DOHH2 (cell line): ENCODE results near the gene LAMA2.

Experiments
- H3F3A ChIP-seq: fragments of 200-600 bp; sonication (generic), shearing (Covaris generic); 2 replicates; pipeline ENCODE4 v1.6.0; 2016; ENCODE audit warnings: antibody characterized with exemption, mild to moderate bottlenecking; ENCODE audit not compliant: control insufficient read depth, insufficient read depth
- H3K27ac ChIP-seq: fragments of 200-600 bp; sonication (generic); 2 replicates; pipeline ENCODE4 v1.5.1; 2014; ENCODE audit warnings: low read depth, mild to moderate bottlenecking, low read length, moderate library complexity
- H3K27me3 ChIP-seq: fragments of 200-600 bp; sonication (generic); 2 replicates; pipeline ENCODE4 v1.6.1; 2014; ENCODE audit warnings: mild to moderate bottlenecking, low read length, mixed read lengths; ENCODE audit not compliant: control insufficient read depth
- H3K36me3 ChIP-seq: fragments of 200-600 bp; sonication (generic); 2 replicates; pipeline ENCODE4 v1.6.1; 2014; ENCODE audit warnings: mild to moderate bottlenecking, low read length, moderate library complexity, mixed read lengths; ENCODE audit not compliant: control insufficient read depth
- H3K4me1 ChIP-seq: fragments of 200-600 bp; sonication (generic); 2 replicates; pipeline ENCODE4 v1.6.1; 2014; ENCODE audit warnings: mild to moderate bottlenecking, low read length, mixed read lengths; ENCODE audit not compliant: control insufficient read depth
- H3K4me2 ChIP-seq: fragments of 200-600 bp; sonication (generic); 2 replicates; pipeline ENCODE4 v1.6.0; 2014; ENCODE audit warnings: mild to moderate bottlenecking, low read length, moderate library complexity
- H3K4me3 ChIP-seq: fragments of 200-600 bp; sonication (generic); 2 replicates; pipeline ENCODE4 v1.5.1; 2014; ENCODE audit warnings: mild to moderate bottlenecking, low read length, mixed read lengths
- H3K79me2 ChIP-seq: fragments of 200-600 bp; sonication (generic); 2 replicates; pipeline ENCODE4 v1.6.1; 2014; ENCODE audit warnings: mild to moderate bottlenecking, low read length, mixed read lengths; ENCODE audit not compliant: control insufficient read depth
- H3K9me2 ChIP-seq: fragments of 200-600 bp; sonication (generic); replicated peaks from 2 replicates; pipeline ENCODE4 v1.6.1; 2014; ENCODE audit warnings: mild to moderate bottlenecking, low read length, mixed read lengths; ENCODE audit not compliant: control insufficient read depth
- H3K9me3 ChIP-seq: fragments of 200-600 bp; sonication (generic); 2 replicates; pipeline ENCODE4 v1.6.1; 2014; ENCODE audit warnings: antibody characterized with exemption, low read length, mixed read lengths; ENCODE audit not compliant: control insufficient read depth, insufficient read depth
- H4K20me1 ChIP-seq: fragments of 200-600 bp; sonication (generic); 2 replicates; pipeline ENCODE4 v1.6.0; 2014; ENCODE audit warnings: low read depth, mild to moderate bottlenecking, antibody characterized with exemption, low read length, moderate library complexity; ENCODE audit not compliant: control insufficient read depth, insufficient read depth
- EZH2phosphoT487 ChIP-seq: fragments of 200-600 bp; sonication (generic); IDR thresholded peaks from 2 replicates; pipeline ENCODE4 v1.6.1; 2017; ENCODE audit warnings: borderline replicate concordance, mild to moderate bottlenecking, antibody characterized with exemption, low read length, moderate library complexity, mixed read lengths
- TF ChIP-seq, protein P1 (sequence below): fragments of 200-600 bp; sonication (generic); IDR thresholded peaks from one replicate; pipeline ENCODE4 v1.5.1; 2014; ENCODE audit warnings: antibody characterized with exemption, mild to moderate bottlenecking, low read depth, low read length; ENCODE audit not compliant: poor library complexity, severe bottlenecking

LAMA2 gene

DNA sequence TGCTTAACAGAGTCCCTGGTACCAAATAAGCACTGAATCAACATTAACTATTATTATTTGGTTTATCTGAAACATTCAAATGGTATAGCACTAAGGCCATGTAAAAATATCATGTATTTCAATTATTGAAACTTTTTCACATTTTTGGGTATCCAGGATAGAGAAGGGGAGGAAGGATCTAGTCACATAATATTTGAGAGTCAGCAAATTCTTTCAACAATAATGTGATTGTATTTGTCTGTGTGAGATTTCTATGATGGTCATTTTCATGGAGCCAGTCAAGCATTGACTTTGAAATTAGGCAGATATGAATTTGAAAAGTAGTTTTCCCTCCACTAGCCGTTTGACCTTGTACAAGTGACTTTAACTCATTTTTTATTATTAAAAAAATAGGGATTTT lies 67.9 kb downstream of the LAMA2 start:
- no peak overlapping the region for H3K4me2 ChIP-seq
- H3K4me1 ChIP-seq: no peaks in the 10 kb centered on the region
- H3K9me2 ChIP-seq: no peaks in the 10 kb centered on the region
- no peak for TF ChIP-seq EZH2phosphoT487
- TF ChIP-seq, protein P1, sequence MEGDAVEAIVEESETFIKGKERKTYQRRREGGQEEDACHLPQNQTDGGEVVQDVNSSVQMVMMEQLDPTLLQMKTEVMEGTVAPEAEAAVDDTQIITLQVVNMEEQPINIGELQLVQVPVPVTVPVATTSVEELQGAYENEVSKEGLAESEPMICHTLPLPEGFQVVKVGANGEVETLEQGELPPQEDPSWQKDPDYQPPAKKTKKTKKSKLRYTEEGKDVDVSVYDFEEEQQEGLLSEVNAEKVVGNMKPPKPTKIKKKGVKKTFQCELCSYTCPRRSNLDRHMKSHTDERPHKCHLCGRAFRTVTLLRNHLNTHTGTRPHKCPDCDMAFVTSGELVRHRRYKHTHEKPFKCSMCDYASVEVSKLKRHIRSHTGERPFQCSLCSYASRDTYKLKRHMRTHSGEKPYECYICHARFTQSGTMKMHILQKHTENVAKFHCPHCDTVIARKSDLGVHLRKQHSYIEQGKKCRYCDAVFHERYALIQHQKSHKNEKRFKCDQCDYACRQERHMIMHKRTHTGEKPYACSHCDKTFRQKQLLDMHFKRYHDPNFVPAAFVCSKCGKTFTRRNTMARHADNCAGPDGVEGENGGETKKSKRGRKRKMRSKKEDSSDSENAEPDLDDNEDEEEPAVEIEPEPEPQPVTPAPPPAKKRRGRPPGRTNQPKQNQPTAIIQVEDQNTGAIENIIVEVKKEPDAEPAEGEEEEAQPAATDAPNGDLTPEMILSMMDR: no peak
- no peaks in the 10 kb centered on the region for H4K20me1 ChIP-seq
- H3K9me3 ChIP-seq: no peaks in the 10 kb centered on the region
- no peaks in the 10 kb centered on the region for H3K36me3 ChIP-seq
- no peaks in the 10 kb centered on the region for H3K79me2 ChIP-seq
- no peaks in the 10 kb centered on the region for H3F3A ChIP-seq
- no peak overlapping the region for H3K27ac ChIP-seq
- no peaks in the 10 kb centered on the region for H3K27me3 ChIP-seq
- H3K4me3 ChIP-seq: no peak overlapping the region

DNA sequence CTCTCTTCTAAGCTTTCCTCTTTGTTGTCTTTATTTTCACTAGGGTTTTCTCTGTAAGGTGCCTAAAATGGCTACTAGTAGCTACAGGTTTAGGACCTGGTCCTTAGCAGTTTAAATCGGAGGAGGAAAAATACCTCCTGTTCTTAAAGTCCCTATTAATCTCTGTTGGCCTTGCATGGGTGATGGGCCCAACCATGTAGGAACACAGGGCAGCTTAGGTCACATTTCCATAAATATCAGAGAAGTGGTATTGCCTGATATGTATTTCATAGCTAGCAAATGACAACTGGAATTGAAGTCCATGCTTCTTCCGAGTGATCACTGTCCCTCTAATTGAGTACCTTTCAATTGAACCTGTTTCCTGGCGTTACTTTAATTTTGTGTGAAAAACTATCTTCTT lies 70.0 kb downstream of the LAMA2 start:
- Histone ChIP-seq H3F3A (no peaks in the 10 kb centered on the region), H3K79me2 (no peaks in the 10 kb centered on the region), H3K36me3 (no peaks in the 10 kb centered on the region), H4K20me1 (no peaks in the 10 kb centered on the region), H3K9me2 (no peaks in the 10 kb centered on the region), H3K27me3 (no peaks in the 10 kb centered on the region), H3K27ac (no peak overlapping the region), H3K4me2 (no peak overlapping the region), H3K4me3 (no peak overlapping the region), H3K9me3 (no peaks in the 10 kb centered on the region), H3K4me1 (no peaks in the 10 kb centered on the region)
- no peak for TF ChIP-seq EZH2phosphoT487
- TF ChIP-seq, protein P1: no peak

DNA sequence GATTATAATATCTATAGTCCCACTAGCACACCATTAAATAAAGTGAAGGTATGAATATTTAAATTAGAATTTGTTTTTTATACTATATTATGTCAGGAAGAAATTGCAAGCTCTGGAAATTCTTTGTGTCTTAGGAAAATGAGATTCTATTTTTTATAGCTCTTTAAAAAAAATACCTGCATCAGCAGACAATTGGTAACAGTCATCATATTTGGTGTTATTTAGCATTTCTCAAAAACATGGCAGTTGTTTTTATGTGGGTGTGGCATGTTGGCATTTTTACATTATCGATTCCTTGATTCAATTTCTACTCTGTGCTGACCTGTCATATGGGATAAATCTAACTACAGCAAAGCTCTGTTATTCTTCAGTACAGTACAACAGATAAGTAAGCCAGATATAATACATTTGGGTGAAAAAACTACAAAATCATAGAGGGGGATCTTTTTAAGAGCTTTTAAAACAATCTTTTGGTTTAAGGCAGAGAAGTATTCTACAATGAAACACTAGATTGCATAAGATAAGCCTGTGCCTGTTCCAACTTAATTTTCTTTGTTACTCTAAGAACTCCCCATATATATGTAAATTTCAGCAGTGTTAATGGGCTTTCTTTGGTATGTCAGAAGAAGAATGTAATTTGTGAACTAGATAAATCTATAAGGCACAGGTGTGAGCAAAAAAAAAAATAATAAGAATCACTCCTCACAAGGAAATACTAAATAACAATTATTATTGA lies 71.5 kb downstream of the LAMA2 start:
- Histone ChIP-seq H3K27me3 (no peaks in the 10 kb centered on the region), H3K4me3 (no peak overlapping the region), H3K9me3 (no peaks in the 10 kb centered on the region), H3F3A (no peaks in the 10 kb centered on the region), H3K9me2 (no peaks in the 10 kb centered on the region), H4K20me1 (no peaks in the 10 kb centered on the region), H3K4me1 (no peaks in the 10 kb centered on the region), H3K4me2 (no peak overlapping the region), H3K79me2 (no peaks in the 10 kb centered on the region), H3K27ac (no peak overlapping the region), H3K36me3 (no peaks in the 10 kb centered on the region)
- TF ChIP-seq, protein P1: no peak
- no peak for TF ChIP-seq EZH2phosphoT487
